GM19023 (cell line): ENCODE data around the gene FXR2.

Experiments
- ATAC-seq: cut with Tn5 transposase; IDR thresholded peaks from one replicate; pipeline ENCODE4 v1.9.1; 2021; ENCODE audit warnings: mild to moderate bottlenecking, moderate library complexity; ENCODE audit not compliant: unreplicated experiment

The FXR2 gene

DNA sequence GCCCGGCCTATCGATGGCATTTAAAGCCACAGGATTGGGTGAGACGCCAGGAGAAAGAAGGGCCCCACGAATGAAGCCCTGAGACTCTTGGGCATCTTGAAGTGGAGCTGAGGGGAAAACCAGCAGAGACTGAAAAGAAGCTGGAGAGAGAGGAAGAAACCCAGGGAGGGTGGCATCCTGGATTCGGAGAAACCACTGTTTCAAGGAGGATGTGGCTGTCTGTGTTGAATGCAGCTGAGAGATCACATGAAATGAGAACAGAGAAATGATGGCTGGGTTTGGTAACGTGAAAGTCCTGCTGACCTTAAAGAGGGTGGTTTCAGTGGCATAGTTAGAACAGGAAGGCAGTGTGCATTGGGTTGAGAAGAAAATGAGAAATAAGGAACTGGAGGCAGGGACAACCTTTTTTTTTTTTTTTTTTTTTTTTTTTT, 62.1 kb downstream of the FXR2 start:
- ATAC-seq, result peak; percentile 62

DNA sequence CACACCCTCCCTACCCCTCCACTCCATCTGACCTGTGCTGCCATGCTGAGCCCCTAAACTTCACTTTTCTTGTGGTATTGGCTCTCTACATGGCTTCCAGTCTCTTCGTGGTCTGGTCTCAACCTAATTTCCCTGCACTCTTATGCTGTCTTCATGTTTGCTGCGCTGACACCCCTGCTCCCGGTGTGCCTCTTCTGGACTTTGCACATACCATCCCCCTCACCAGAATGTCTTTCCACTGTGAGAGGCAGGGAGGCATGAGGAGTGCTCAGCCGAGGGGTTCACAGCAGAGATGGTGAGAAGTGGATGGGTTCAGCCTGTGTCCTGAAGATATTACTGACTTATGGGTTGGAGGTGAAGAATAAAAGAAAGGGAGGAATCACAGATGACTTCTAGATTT, 63.3 kb downstream of the FXR2 start:
- ATAC-seq, result no peak

DNA sequence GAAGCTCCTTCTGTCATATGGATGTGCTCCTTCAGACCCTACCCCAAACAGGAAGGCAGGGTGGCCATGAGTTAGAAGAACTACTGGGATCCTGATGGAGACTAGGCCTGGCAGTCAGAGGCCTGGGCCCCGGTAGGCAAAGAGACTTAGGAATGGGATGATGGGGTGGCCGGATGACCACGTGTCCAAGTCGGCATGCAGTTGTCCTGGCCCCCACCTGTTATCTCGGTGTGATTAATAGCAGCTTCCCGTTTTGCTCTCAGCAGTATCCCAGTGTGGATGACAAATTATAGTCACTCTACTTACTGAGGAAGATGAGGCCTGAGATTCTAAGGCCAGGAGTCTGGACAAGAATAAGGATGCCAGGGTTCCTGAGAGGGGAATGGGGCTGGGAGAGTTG, 64.4 kb downstream of the FXR2 start:
- ATAC-seq, result no peak

DNA sequence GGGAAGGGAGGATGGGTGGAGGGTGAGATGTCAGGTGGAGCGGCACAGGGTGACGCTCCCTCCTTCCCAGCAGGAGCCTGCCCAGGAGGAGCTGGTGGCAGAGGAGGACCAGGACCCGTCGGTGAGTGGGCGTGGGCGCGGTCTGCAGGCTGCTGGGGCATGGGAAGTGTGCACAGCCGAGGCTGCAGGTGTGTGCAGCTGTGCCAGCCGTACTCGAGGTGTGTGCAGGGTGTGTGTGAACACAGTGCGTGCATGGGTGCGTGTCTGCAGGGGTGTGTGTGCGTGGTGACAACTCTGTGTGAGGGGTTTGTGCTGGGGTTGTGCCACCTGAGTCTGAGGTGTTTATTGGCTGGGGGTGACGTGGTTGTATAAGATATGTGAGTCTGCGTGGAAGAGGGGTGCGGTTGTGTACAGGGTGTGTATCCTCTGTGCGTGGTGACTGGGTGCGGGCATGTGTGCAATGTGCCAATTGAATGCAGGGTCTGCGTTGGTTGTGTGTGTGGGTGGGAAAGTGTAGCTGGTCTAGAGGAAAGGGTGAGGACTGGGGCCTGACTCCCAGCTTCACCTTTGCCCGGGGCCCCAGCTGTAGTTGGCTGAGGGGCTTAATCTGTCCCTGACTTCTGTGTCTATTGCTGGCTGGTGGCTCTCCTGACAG, 65.2 kb downstream of the FXR2 start:
- no peak for ATAC-seq

DNA sequence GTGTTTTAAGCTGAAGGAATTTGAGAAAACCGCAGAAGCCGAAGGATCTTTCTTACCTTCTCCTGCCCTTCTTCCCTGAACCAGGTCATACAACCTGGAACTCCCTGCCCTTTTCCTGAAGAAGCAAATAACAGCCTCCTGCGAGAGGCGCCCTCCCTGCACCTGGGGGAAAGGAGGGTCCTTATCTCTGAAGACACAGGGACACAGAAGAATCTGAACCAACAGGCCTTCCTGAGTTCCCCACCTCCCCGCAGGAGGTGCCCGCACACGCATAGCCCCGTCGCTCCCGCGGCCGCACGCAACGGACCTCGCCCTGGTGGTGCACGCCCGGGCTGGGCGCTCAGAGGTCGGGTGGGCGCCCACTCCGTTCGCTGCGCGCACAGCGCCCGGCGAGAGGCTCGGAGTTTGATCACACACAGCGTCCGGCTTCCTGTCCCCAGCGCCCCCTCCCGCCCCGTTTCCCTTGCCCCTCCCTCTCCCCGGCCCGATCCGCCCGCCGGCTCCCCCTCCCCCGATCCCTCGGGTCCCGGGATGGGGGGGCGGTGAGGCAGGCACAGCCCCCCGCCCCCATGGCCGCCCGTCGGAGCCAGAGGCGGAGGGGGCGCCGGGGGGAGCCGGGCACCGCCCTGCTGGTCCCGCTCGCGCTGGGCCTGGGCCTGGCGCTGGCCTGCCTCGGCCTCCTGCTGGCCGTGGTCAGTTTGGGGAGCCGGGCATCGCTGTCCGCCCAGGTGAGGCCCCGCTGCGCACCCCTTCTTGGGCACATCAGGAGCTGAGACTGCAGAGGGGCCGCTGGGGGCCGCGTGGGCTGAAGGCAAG, 65.9 kb downstream of the FXR2 start, which contains the start of gene TNFSF12:
Gene TNFSF12, plus strand, starts transcription at position 474 of the 816 bp plus-strand sequence. Its CDS starts 96 bp downstream, at position 570.
- ATAC-seq, result no peak

DNA sequence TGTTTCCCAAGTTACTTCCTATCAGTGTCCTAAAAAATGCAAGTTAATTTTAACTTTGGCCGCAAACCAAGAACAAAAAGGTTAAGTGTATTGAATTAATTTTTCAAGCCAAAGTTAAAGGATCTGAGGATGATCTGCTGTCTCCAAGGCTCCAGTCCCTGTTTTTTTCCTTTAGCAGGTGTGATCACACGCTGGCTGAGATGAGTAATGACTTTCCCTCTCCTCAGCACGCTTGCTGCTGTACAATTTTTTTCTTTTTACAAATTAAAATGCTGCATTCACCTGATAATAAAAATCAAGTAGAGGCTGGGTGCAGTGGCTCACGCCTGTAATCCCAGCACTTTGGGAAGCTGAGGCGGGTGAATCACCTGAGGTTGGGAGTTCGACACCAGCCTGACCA, 69.8 kb downstream of the FXR2 start:
- ATAC-seq, result no peak
